Transverse colon (tissue), 4 donors: ENCODE measurements around the gene SLC6A18. TPM values are rescaled to one million over a fixed set of nuclear protein-coding genes. Genes with fewer than 3 reads are reported as not detected.

Experiments
- DNase-seq: peaks from one replicate; pipeline ENCODE4 v3.0.0-alpha.2; 2019
- H3K27ac ChIP-seq, 4 donors: fragments of 200-600 bp; sonication (generic); 2 replicates each; pipeline ENCODE4 v1.5.1; 2016 to 2018; ENCODE audit warnings: inconsistent platforms in 4 of 4
- H3K27me3 ChIP-seq: fragments of 200-600 bp; sonication (generic); 2 replicates; pipeline ENCODE4 v1.5.1; 2017; ENCODE audit warnings: inconsistent platforms
- H3K36me3 ChIP-seq, 4 donors: fragments of 200-600 bp; sonication (generic); 2 replicates each; pipeline ENCODE4 v1.5.1; 2017 to 2019; ENCODE audit warnings: inconsistent platforms in 4 of 4
- H3K4me1 ChIP-seq, 4 donors: fragments of 200-600 bp; sonication (generic); 2 replicates each; pipeline ENCODE4 v1.5.1; 2017 to 2020; ENCODE audit warnings: inconsistent platforms in 4 of 4
- H3K4me3 ChIP-seq, 4 donors: fragments of 200-600 bp; sonication (generic); 1 replicate in 1 of 4; 2 replicates in 3 of 4; pipeline versions ENCODE4 v1.5.1 to v1.6.1; 2017 to 2019; ENCODE audit warnings: inconsistent platforms in 4 of 4
- H3K9me3 ChIP-seq, 2 donors: fragments of 200-600 bp; sonication (generic); 2 replicates each; pipeline ENCODE4 v1.5.1; 2017 to 2019; ENCODE audit warnings: inconsistent platforms in 2 of 2
- CTCF ChIP-seq, 5 experiments: fragments of 200-600 bp in 3 of 5; fragments of 450-650 bp in 2 of 5; sonication (generic) in 3 of 5; IDR thresholded peaks; 1 replicate in 2 of 5; 2 replicates in 3 of 5; pipeline ENCODE4 v1.5.1; 2016 to 2017; ENCODE audit warnings: antibody characterized with exemption in 5 of 5, inconsistent platforms in 3 of 5, mild to moderate bottlenecking in 2 of 5, moderate library complexity in 1 of 5
- EP300 ChIP-seq: sonication (generic); formaldehyde crosslinking; IDR thresholded peaks from one replicate; pipeline ENCODE4 v1.6.1; 2017; ENCODE audit warnings: antibody characterized with exemption, low read depth
- POLR2A ChIP-seq: fragments of 450-650 bp; IDR thresholded peaks from one replicate; pipeline ENCODE4 v1.6.1; 2016; ENCODE audit warnings: antibody characterized with exemption, mild to moderate bottlenecking, moderate library complexity
- POLR2AphosphoS5 ChIP-seq, 3 donors: sonication (generic); formaldehyde crosslinking; IDR thresholded peaks; one replicate each; pipeline ENCODE4 v1.6.1; 2016; ENCODE audit warnings: antibody characterized with exemption in 3 of 3
- WGBS, 2 donors: methylation state at CpG; one replicate each; pipeline ENCODE4 v1.1.5; 2018; ENCODE audit warnings: low coverage in 1 of 2; 5-methylcytosine and 5-hydroxymethylcytosine counted together
- in situ Hi-C, 4 donors: fragments of 200-750 bp; cut with MboI; loops; one replicate each; pipeline versions ENCODE4 v1.15.0 to v1.15.1; 2017; ENCODE audit warnings: low sequenced_read_pairs in 3 of 4, low pct_ligation_motif_present in 1 of 4, low pct_unique_long_range_greater_than_20kb in 1 of 4
- intact Hi-C: fragments of 100-400 bp; cut with DNase I; formaldehyde crosslinking; loops from one replicate; pipeline ENCODE4 v1.15.1; 2023; ENCODE audit warnings: low total_unique reads
- total RNA-seq, 4 donors: library from RNA; depleted of rRNA; stranded (reverse); fragments of >200 nt; gene quantifications; one replicate each; pipeline ENCODE4 v1.1.0, GENCODE V29; 2016

Gene SLC6A18
- total RNA-seq, 4 donors from 2014 or later = not detected

- intact Hi-C loops = no loop called here
- TF ChIP-seq EP300 = no peak
- no peak for TF ChIP-seq CTCF (IDR thresholded peaks at IDR 0.05)
- TF ChIP-seq POLR2AphosphoS5 (IDR thresholded peaks at IDR 0.05) = no peak
- no peak for TF ChIP-seq POLR2A
- in situ Hi-C loops = no loop called here
- no peak for DNase-seq
- Histone ChIP-seq H3K4me1 (no peaks in the 10 kb centered on the region), H3K27ac (no peak overlapping the region), H3K27me3 (peaks cover 12% of the 10 kb centered on the region), H3K9me3 (no peaks in the 10 kb centered on the region), H3K4me3 (no peak overlapping the region), H3K36me3 (no peaks in the 10 kb centered on the region)
- WGBS, 2 donors = 87 to 88% methylated on average over 5 to 9 of the region's 9 CpGs
Measured at GRCh38 chr5:1222147-1222546, 3.0 kb upstream of the SLC6A18 start.

GRCh38 chr5:1222621-1223277, 2.4 kb upstream of the SLC6A18 start:
- TF ChIP-seq CTCF (IDR thresholded peaks at IDR 0.05) (no peak), EP300 (no peak), POLR2AphosphoS5 (IDR thresholded peaks at IDR 0.05) (no peak), POLR2A (no peak)
- no peak overlapping the region for H3K27ac ChIP-seq
- H3K27me3 ChIP-seq = peaks cover 12% of the 10 kb centered on the region
- no peak overlapping the region for H3K4me3 ChIP-seq
- WGBS, 2 donors = 87% methylated on average over 27 of the region's 27 CpGs; no CpG with 5 or more reads in 1 of the 2 donors
- no peak for DNase-seq
- in situ Hi-C loops (no loop called here), intact Hi-C loops (no loop called here)
- no peaks in the 10 kb centered on the region for H3K36me3 ChIP-seq
- H3K9me3 ChIP-seq = no peaks in the 10 kb centered on the region
- no peaks in the 10 kb centered on the region for H3K4me1 ChIP-seq

- Histone ChIP-seq H3K4me3 (no peak overlapping the region), H3K36me3 (no peaks in the 10 kb centered on the region), H3K4me1 (peaks cover 0 to 4% (median 0%) of the 10 kb centered on the region in 4 donors), H3K27ac (no peak overlapping the region), H3K9me3 (no peaks in the 10 kb centered on the region), H3K27me3 (peaks cover 17% of the 10 kb centered on the region)
- WGBS, 2 donors = 75% methylated on average over 12 of the region's 12 CpGs; no CpG with 5 or more reads in 1 of the 2 donors
- intact Hi-C loops (no loop called here), in situ Hi-C loops (no loop called here)
- TF ChIP-seq CTCF (IDR thresholded peaks at IDR 0.05) (no peak), EP300 (no peak), POLR2AphosphoS5 (IDR thresholded peaks at IDR 0.05) (no peak), POLR2A (no peak)
- no peak for DNase-seq
Measured at GRCh38 chr5:1223278-1223670, 1.9 kb upstream of the SLC6A18 start.

GRCh38 chr5:1224631-1225030, 550 bp upstream of the SLC6A18 start:
- Histone ChIP-seq H3K27ac (no peak overlapping the region), H3K9me3 (no peaks in the 10 kb centered on the region), H3K4me3 (no peak overlapping the region), H3K27me3 (peaks cover 27% of the 10 kb centered on the region), H3K36me3 (no peaks in the 10 kb centered on the region), H3K4me1 (peaks cover 0 to 4% (median 0%) of the 10 kb centered on the region in 4 donors)
- TF ChIP-seq EP300 (no peak), POLR2A (no peak), POLR2AphosphoS5 (IDR thresholded peaks at IDR 0.05) (no peak), CTCF (IDR thresholded peaks at IDR 0.05) (no peak)
- in situ Hi-C loops = no loop called here
- 90% methylated on average over 15 of the region's 15 CpGs; no CpG with 5 or more reads in 1 of the 2 donors for WGBS, 2 donors
- intact Hi-C loops = no loop called here
- no peak for DNase-seq
